H1 (cell line): ENCODE data around the gene NR4A1. TPM values are rescaled to one million over a fixed set of nuclear protein-coding genes. Genes with fewer than 3 reads are reported as not detected.

Experiments
- CTCF ChIA-PET: fragments of 300-600 bp; sonication (Branson Sonifier 250); formaldehyde crosslinking; loops from one replicate; lab custom pipeline; 2021; ENCODE audit not compliant: partially characterized antibody; lab: Charles Lee
- POLR2A ChIA-PET: fragments of 300-600 bp; sonication (Branson Sonifier 250); formaldehyde crosslinking; loops from one replicate; lab custom pipeline; 2021; ENCODE audit warnings: inconsistent platforms; ENCODE audit not compliant: partially characterized antibody; lab: Charles Lee
- DNase-seq, 2 experiments: peaks; one replicate each; pipeline versions ENCODE4 v3.0.0 to v3.0.0-alpha.2; 2010 to 2022; ENCODE audit warnings: low spot score in 2 of 2, low read depth in 1 of 2, mixed read lengths in 1 of 2
- FAIRE-seq: peaks from 2 replicates; lab custom pipeline; 2011; peaks lifted over from hg19 to GRCh38; lab: Jason Lieb, UNC
- H2AFZ ChIP-seq: 2 replicates; pipeline ENCODE4 v1.8.1; 2012; ENCODE audit warnings: low read length, inconsistent platforms
- H2AK5ac ChIP-seq: 2 replicates; pipeline ENCODE4 v1.6.1; 2013; ENCODE audit warnings: low read depth, low read length
- H2BK120ac ChIP-seq: replicated peaks from 2 replicates; pipeline ENCODE3; 2013; ENCODE audit warnings: low read depth, low read length, inconsistent platforms
- H2BK12ac ChIP-seq: 2 replicates; pipeline ENCODE4 v1.6.1; 2013; ENCODE audit warnings: low read depth, low read length
- H2BK15ac ChIP-seq: 2 replicates; pipeline ENCODE4 v1.6.1; 2013; ENCODE audit warnings: low read length
- H2BK20ac ChIP-seq: 2 replicates; pipeline ENCODE4 v1.6.1; 2013; ENCODE audit warnings: low read length
- H2BK5ac ChIP-seq: 2 replicates; pipeline ENCODE4 v1.6.1; 2013; ENCODE audit warnings: low read depth, low read length
- H3K14ac ChIP-seq: 2 replicates; pipeline ENCODE4 v1.6.1; 2013; ENCODE audit warnings: inconsistent platforms; ENCODE audit not compliant: insufficient read length
- H3K18ac ChIP-seq: 2 replicates; pipeline ENCODE4 v1.6.1; 2013; ENCODE audit warnings: low read length; ENCODE audit errors: extremely low read depth
- H3K23ac ChIP-seq: 2 replicates; pipeline ENCODE4 v1.6.1; 2013; ENCODE audit warnings: inconsistent platforms; ENCODE audit not compliant: insufficient read length
- H3K23me2 ChIP-seq: 2 replicates; pipeline ENCODE4 v1.6.1; 2013; ENCODE audit warnings: low read depth, low read length
- H3K27ac ChIP-seq: 2 replicates; pipeline ENCODE4 v1.6.1; 2011; ENCODE audit warnings: low read depth, low read length, inconsistent platforms
- H3K27me3 ChIP-seq, 4 experiments: replicated peaks in 1 of 4; 1 replicate in 1 of 4; 2 replicates in 3 of 4; pipeline versions ENCODE4 v1.6.1 to v1.8.1; 2011 to 2013; ENCODE audit warnings: low read length in 3 of 4, mild to moderate bottlenecking in 3 of 4, inconsistent platforms in 2 of 4, mixed read lengths in 2 of 4, moderate library complexity in 1 of 4; ENCODE audit not compliant: control insufficient read depth in 3 of 4, insufficient read depth in 3 of 4; ENCODE audit errors: extremely low read depth in 1 of 4
- H3K36me3 ChIP-seq, 4 experiments: 2 replicates each; pipeline versions ENCODE4 v1.6.1 to v1.8.1; 2011 to 2013; ENCODE audit warnings: mild to moderate bottlenecking in 4 of 4, low read length in 3 of 4, moderate library complexity in 2 of 4, control low read depth in 1 of 4, inconsistent platforms in 1 of 4; ENCODE audit not compliant: insufficient read depth in 4 of 4, control insufficient read depth in 2 of 4
- H3K4ac ChIP-seq: replicated peaks from 2 replicates; pipeline ENCODE3; 2013; ENCODE audit warnings: low read length, low read depth, mixed read lengths, inconsistent platforms; ENCODE audit not compliant: insufficient read length
- H3K4me1 ChIP-seq, 4 experiments: replicated peaks in 1 of 4; 1 replicate in 1 of 4; 2 replicates in 3 of 4; pipeline versions ENCODE4 v1.6.1 to v1.8.1; 2011 to 2013; ENCODE audit warnings: low read length in 3 of 4, inconsistent platforms in 2 of 4, mixed read lengths in 1 of 4; ENCODE audit not compliant: insufficient read depth in 4 of 4, control insufficient read depth in 3 of 4
- H3K4me2 ChIP-seq, 2 experiments: 2 replicates each; pipeline versions ENCODE4 v1.6.1 to v1.8.1; 2011 to 2013; ENCODE audit warnings: low read depth in 2 of 2, low read length in 2 of 2, control low read depth in 1 of 2, inconsistent platforms in 1 of 2, mild to moderate bottlenecking in 1 of 2; ENCODE audit not compliant: insufficient read depth in 1 of 2
- H3K4me3 ChIP-seq, 4 experiments: fragments of 200-600, 300-600 bp in 1 of 4; sonication (generic), shearing (Covaris generic), sonication (Bioruptor Twin) in 1 of 4; 2 replicates each; pipeline versions ENCODE4 v1.5.1 to v1.8.1; 2011 to 2016; ENCODE audit warnings: low read length in 4 of 4, low read depth in 3 of 4, control low read depth in 2 of 4, inconsistent platforms in 2 of 4, mild to moderate bottlenecking in 2 of 4, mixed read lengths in 1 of 4, moderate library complexity in 1 of 4; ENCODE audit not compliant: insufficient read depth in 2 of 4; ENCODE audit errors: extremely low read depth in 1 of 4
- H3K56ac ChIP-seq: replicated peaks from 2 replicates; pipeline ENCODE3; 2013; ENCODE audit warnings: low read depth, mild to moderate bottlenecking, mixed read lengths, low read length, inconsistent platforms; ENCODE audit not compliant: insufficient read length
- H3K79me1 ChIP-seq: 2 replicates; pipeline ENCODE4 v1.6.1; 2013; ENCODE audit warnings: low read depth, low read length, control low read depth
- H3K79me2 ChIP-seq, 2 experiments: 2 replicates each; pipeline versions ENCODE4 v1.6.1 to v1.8.1; 2012 to 2013; ENCODE audit warnings: low read length in 2 of 2, mild to moderate bottlenecking in 2 of 2, inconsistent platforms in 1 of 2; ENCODE audit not compliant: insufficient read depth in 2 of 2, control insufficient read depth in 1 of 2
- H3K9ac ChIP-seq, 4 experiments: replicated peaks in 1 of 4; 1 replicate in 1 of 4; 2 replicates in 3 of 4; pipeline versions ENCODE4 v1.6.1 to v1.8.1; 2011 to 2013; ENCODE audit warnings: low read depth in 3 of 4, low read length in 3 of 4, control low read depth in 2 of 4, mild to moderate bottlenecking in 2 of 4, moderate library complexity in 2 of 4, inconsistent platforms in 1 of 4; ENCODE audit errors: extremely low read depth in 1 of 4
- H3K9me3 ChIP-seq, 2 experiments: 2 replicates each; pipeline versions ENCODE4 v1.6.1 to v1.8.1; 2012 to 2013; ENCODE audit warnings: mild to moderate bottlenecking in 2 of 2, moderate library complexity in 2 of 2, control low read depth in 1 of 2, inconsistent platforms in 1 of 2, low read depth in 1 of 2, low read length in 1 of 2, mixed read lengths in 1 of 2; ENCODE audit not compliant: insufficient read depth in 2 of 2
- H4K20me1 ChIP-seq, 2 experiments: replicated peaks in 1 of 2; 2 replicates each; pipeline versions ENCODE3 to v1.8.1; 2011 to 2013; ENCODE audit warnings: inconsistent platforms in 2 of 2, low read length in 2 of 2, mild to moderate bottlenecking in 1 of 2; ENCODE audit not compliant: insufficient read depth in 2 of 2, control insufficient read depth in 1 of 2
- H4K5ac ChIP-seq: 2 replicates; pipeline ENCODE4 v1.6.1; 2013; ENCODE audit warnings: low read length, low read depth, mixed read lengths, inconsistent platforms; ENCODE audit not compliant: insufficient read length
- H4K8ac ChIP-seq: 2 replicates; pipeline ENCODE4 v1.8.0; 2013; ENCODE audit warnings: mild to moderate bottlenecking, moderate library complexity, low read length, inconsistent platforms; ENCODE audit not compliant: insufficient read depth; ENCODE audit errors: extremely low read depth
- H4K91ac ChIP-seq: replicated peaks from 2 replicates; pipeline ENCODE3; 2013; ENCODE audit warnings: low read length, mixed read lengths, inconsistent platforms; ENCODE audit not compliant: insufficient read length
- CTCF ChIP-seq, 3 experiments: IDR thresholded peaks; 1 replicate in 2 of 3; 2 replicates in 1 of 3; pipeline versions ENCODE4 v1.5.1 to v1.6.1; 2011; ENCODE audit warnings: low read length in 3 of 3, mild to moderate bottlenecking in 3 of 3, inconsistent platforms in 2 of 3, low read depth in 1 of 3, moderate library complexity in 1 of 3; ENCODE audit not compliant: insufficient read depth in 1 of 3; ENCODE audit errors: control extremely low read depth in 1 of 3
- RAD21 ChIP-seq, 2 experiments: IDR thresholded peaks in 1 of 2; conservative IDR thresholded peaks in 1 of 2; 2 replicates each; pipeline ENCODE4 v1.6.1; 2011; ENCODE audit warnings: low read depth in 2 of 2, low read length in 2 of 2, improper control_type of control experiment in 1 of 2, inconsistent platforms in 1 of 2, mild to moderate bottlenecking in 1 of 2, moderate library complexity in 1 of 2
- WGBS, 2 experiments: shearing (Covaris generic) in 1 of 2; methylation state at CpG; one replicate each; pipeline versions ENCODE4 v1.1.6 to v1.1.7; 2013 to 2015; ENCODE audit warnings: low lambda C conversion rate in 2 of 2, mixed read lengths in 2 of 2, inconsistent platforms in 1 of 2, low coverage in 1 of 2, missing lambda C conversion rate in 1 of 2; ENCODE audit not compliant: insufficient replicate concordance in 2 of 2, insufficient coverage in 1 of 2, insufficient read length in 1 of 2; ENCODE audit errors: extremely low coverage in 1 of 2, missing lambda C conversion rate in 1 of 2; 5-methylcytosine and 5-hydroxymethylcytosine counted together
- polyA plus RNA-seq, 7 experiments: library from polyadenylated mRNA; depleted of rRNA in 3 of 7; stranded (reverse) in 5 of 7; unstranded in 2 of 7; fragments of >200 nt in 5 of 7; fragments of 200-250 nt in 2 of 7; gene quantifications; 1 replicate in 5 of 7; 2 replicates in 1 of 7; 4 replicates in 1 of 7; pipeline versions ENCODE4 v1.2.1 to v1.2.3, GENCODE V29; 2011 to 2013; ENCODE audit warnings: missing spikeins in 2 of 7, mixed read lengths in 2 of 7
- total RNA-seq: library from RNA; stranded (reverse); fragmentation: NEBNext Ultra II Directional; extraction: Animal tissue kit (Norgen Biotek cat#: 25700); gene quantifications from 2 replicates; pipeline ENCODE4 v1.2.1, GENCODE V29; 2021

Gene NR4A1
- total and polyA plus RNA-seq, 2 of the 8 experiments (the other 6 are each of a cell fraction or from before 2014, with no cell fraction given): 18.7 to 23.3 TPM

- no peak for DNase-seq
- Histone ChIP-seq H3K23ac (no peak overlapping the region), H3K4me3 (no peak overlapping the region), H3K4ac (no peak overlapping the region), H2AFZ (no peak overlapping the region), H3K36me3 (no peaks in the 10 kb centered on the region), H3K9ac (0 out of 7 replicates have a peak overlapping the region, but pooled peaks of 1 of the 4 experiments have one; percentile 7), H4K91ac (no peak overlapping the region)
- CTCF ChIA-PET: interaction anchor here (0.6 to 34.1 kb wide), 13 partner anchors 10 to 191 kb away, joined by 3 to 1022 read pairs (median 5); partner anchors contain the start of genes NR4A1 and SMIM41
- TF ChIP-seq CTCF (IDR thresholded peaks at IDR 0.05; ENCODE audit: control extremely low read depth in 1 of 3, insufficient read depth in 1 of 3, low read depth in 1 of 3, low read length in 3 of 3): no peak
- peak in 1 of 2 experiments; percentile 3; a peak in 1 of 4 replicates for TF ChIP-seq RAD21 (IDR thresholded peaks at IDR 0.05 in 1 of 2, conservative IDR thresholded peaks at IDR 0.05 in 1 of 2; ENCODE audit: low read depth in 2 of 2, low read length in 2 of 2)
- TF ChIP-seq, all 59 proteins: peak for 1
- Histone ChIP-seq H2BK12ac (0 out of 2 replicates have a peak overlapping the region, but pooled peaks have one; percentile 23), H3K14ac (no peak overlapping the region), H2BK15ac (0 out of 2 replicates have a peak overlapping the region, but pooled peaks have one; percentile 92), H2BK20ac (no peak overlapping the region), H3K79me1 (peaks cover 4% of the 10 kb centered on the region), H4K8ac (no peak overlapping the region), H2BK5ac (no peak overlapping the region; the same call in 1 of the 2 replicates), H2BK120ac (no peak overlapping the region), H4K5ac (no peak overlapping the region), H3K27me3 (peaks cover 0 to 2% (median 0%) of the 10 kb centered on the region in 4 experiments; a peak in 2 of 7 replicates), H3K9me3 (no peaks in the 10 kb centered on the region; a peak in 1 of 4 replicates), H4K20me1 (peaks cover 0 to 7% of the 10 kb centered on the region in 2 experiments), H2AK5ac (no peak overlapping the region), H3K18ac (no peak overlapping the region), H3K4me1 (peaks cover 0 to 12% (median 3%) of the 10 kb centered on the region in 4 experiments; a peak in 4 of 7 replicates), H3K4me2 (no peak overlapping the region), H3K23me2 (peaks cover 13% of the 10 kb centered on the region), H3K56ac (no peak overlapping the region), H3K79me2 (peaks cover 11 to 16% of the 10 kb centered on the region in 2 experiments), H3K27ac (no peak overlapping the region)
- no peak for FAIRE-seq
- POLR2A ChIA-PET: interaction anchor here (0.7 to 1.9 kb wide), 4 partner anchors 14 to 26 kb away, joined by 3 to 5 read pairs (median 4); no protein-coding TSS in a partner anchor
- 77% methylated on average over 8 of the region's 8 CpGs; no CpG with 5 or more reads in 1 of the 2 experiments for WGBS, 2 experiments
Measured at GRCh38 chr12:52066346-52067080, 15.3 kb downstream of the NR4A1 start.
